ENCODE data around the gene GAK. TPM values are rescaled to one million over a fixed set of nuclear protein-coding genes. Genes with fewer than 3 reads are reported as not detected.

The GAK gene
- total and polyA plus RNA-seq, 3 experiments from 2014 or later, result 82.9 to 118 (median 112) TPM

DNA sequence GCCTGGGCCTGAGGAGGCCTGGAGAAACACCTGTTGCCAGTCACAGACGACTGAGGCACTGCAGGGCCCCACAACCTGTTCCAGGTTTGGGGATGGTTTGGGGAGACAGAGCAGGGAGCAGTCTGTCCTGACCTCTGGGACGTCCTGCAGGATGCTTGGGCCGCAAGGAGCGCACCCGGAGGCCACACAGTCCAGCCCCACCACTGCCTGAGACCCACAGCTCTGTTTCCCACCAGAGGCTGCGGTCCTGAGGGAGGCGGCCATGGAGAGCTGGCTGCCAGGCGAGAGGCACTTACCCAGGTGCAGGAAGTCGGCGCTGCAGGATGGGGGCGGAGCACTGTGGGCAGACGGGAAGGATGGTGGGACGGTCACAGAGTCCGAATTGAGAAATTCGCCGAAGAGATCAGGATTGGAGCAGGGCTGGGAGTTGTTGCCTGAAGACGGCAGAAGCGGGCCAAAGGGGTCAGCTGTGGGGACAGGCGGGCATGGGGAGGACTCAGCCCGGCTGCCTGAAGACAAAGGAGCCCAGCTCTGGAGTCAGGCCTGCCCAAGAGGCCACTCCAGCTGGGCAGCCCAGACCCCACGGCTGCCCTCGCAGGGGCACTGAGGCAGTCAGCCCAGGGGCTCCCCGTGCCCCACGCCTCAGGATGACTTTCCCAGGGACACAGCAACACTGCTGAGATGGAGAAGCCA lies 65.9 kb downstream of the GAK start:
- no peak overlapping the region for H3K27ac Mint-ChIP-seq
- Histone ChIP-seq H3K4me3 (ENCODE audit: low read length) (no peak overlapping the region), H3K36me3 (ENCODE audit: insufficient read depth, low read length) (peaks cover 22% of the 10 kb centered on the region), H3K27me3 (ENCODE audit: insufficient read depth, low read length, poor library complexity, severe bottlenecking) (no peaks in the 10 kb centered on the region), H3K27ac (ENCODE audit: low read depth, low read length) (no peak overlapping the region), H3K9me3 (ENCODE audit: low read length) (no peaks in the 10 kb centered on the region), H3K4me1 (ENCODE audit: insufficient read depth, low read length) (no peaks in the 10 kb centered on the region)
- POLR2A ChIA-PET, result no interaction called here
- H3K9me3 Mint-ChIP-seq, result no peaks in the 10 kb centered on the region
- no peak for DNase-seq
- H3K36me3 Mint-ChIP-seq, result peaks cover 12 to 82% (median 22%) of the 10 kb centered on the region in 3 donors
- no peaks in the 10 kb centered on the region for H3K4me1 Mint-ChIP-seq
- H3K4me3 Mint-ChIP-seq, result no peak overlapping the region
- CTCF ChIA-PET, result no interaction called here
- H3K27me3 Mint-ChIP-seq, result no peaks in the 10 kb centered on the region

DNA sequence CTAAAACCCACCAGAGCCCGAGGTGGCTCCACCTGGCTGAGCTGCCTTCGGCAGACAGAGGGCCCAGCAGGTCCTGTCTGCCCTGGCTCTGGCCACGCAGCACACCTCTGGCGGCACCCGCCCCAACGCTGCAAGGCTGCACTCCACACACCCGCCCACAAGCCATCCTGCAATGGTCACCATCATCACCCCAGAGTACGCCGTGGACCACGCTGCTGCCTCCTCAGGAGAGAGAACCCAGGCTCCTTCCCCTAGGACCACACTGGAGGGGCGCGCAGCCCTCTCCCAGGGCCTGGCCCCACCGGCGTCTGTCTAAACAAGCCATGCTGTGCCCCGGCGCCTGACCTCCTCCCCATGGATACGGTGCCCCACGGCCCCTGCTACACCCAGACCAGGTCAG lies 66.5 kb downstream of the GAK start:
- no peak overlapping the region for H3K27ac ChIP-seq (ENCODE audit: low read depth, low read length)
- Mint-ChIP-seq H3K9me3 (no peaks in the 10 kb centered on the region), H3K36me3 (peaks cover 12 to 82% (median 25%) of the 10 kb centered on the region in 3 donors), H3K27me3 (no peaks in the 10 kb centered on the region), H3K4me1 (no peaks in the 10 kb centered on the region), H3K4me3 (no peak overlapping the region), H3K27ac (no peak overlapping the region)
- H3K36me3 ChIP-seq (ENCODE audit: insufficient read depth, low read length), result peaks cover 22% of the 10 kb centered on the region
- POLR2A ChIA-PET, result no interaction called here
- no peak overlapping the region for H3K4me3 ChIP-seq (ENCODE audit: low read length)
- H3K27me3 ChIP-seq (ENCODE audit: insufficient read depth, low read length, poor library complexity, severe bottlenecking), result no peaks in the 10 kb centered on the region
- no peaks in the 10 kb centered on the region for H3K4me1 ChIP-seq (ENCODE audit: insufficient read depth, low read length)
- H3K9me3 ChIP-seq (ENCODE audit: low read length), result no peaks in the 10 kb centered on the region
- peak in 1 of 5 donors; percentile 34 for DNase-seq
- CTCF ChIA-PET, result no interaction called here

DNA sequence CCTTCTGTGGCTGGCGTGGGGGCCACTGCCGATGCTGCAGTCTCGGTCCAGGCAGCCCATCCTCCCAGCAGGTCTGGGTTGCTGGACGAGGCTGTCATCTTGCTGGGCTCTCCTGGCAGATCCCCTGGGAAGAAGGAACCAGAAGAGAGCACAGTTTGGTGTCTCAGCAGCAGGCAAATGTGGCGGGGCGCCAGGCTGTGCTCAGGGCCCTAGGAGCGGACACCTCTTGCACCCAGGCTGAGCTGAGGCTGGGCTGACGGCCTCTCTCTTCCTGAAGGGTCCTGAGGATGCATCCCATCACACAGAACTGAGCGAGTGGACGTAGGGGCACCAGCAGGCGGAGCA lies 67.0 kb downstream of the GAK start:
- POLR2A ChIA-PET, result no interaction called here
- no peaks in the 10 kb centered on the region for H3K9me3 ChIP-seq (ENCODE audit: low read length)
- DNase-seq, result no peak
- Mint-ChIP-seq H3K4me1 (no peaks in the 10 kb centered on the region), H3K27ac (peak overlapping the region in 1 of 8 donors; percentile 54), H3K4me3 (no peak overlapping the region), H3K27me3 (no peaks in the 10 kb centered on the region), H3K36me3 (peaks cover 12 to 81% (median 27%) of the 10 kb centered on the region in 3 donors), H3K9me3 (no peaks in the 10 kb centered on the region)
- no peaks in the 10 kb centered on the region for H3K4me1 ChIP-seq (ENCODE audit: insufficient read depth, low read length)
- no peak overlapping the region for H3K4me3 ChIP-seq (ENCODE audit: low read length)
- peaks cover 22% of the 10 kb centered on the region for H3K36me3 ChIP-seq (ENCODE audit: insufficient read depth, low read length)
- no peak overlapping the region for H3K27ac ChIP-seq (ENCODE audit: low read depth, low read length)
- H3K27me3 ChIP-seq (ENCODE audit: insufficient read depth, low read length, poor library complexity, severe bottlenecking), result no peaks in the 10 kb centered on the region
- CTCF ChIA-PET, result no interaction called here

DNA sequence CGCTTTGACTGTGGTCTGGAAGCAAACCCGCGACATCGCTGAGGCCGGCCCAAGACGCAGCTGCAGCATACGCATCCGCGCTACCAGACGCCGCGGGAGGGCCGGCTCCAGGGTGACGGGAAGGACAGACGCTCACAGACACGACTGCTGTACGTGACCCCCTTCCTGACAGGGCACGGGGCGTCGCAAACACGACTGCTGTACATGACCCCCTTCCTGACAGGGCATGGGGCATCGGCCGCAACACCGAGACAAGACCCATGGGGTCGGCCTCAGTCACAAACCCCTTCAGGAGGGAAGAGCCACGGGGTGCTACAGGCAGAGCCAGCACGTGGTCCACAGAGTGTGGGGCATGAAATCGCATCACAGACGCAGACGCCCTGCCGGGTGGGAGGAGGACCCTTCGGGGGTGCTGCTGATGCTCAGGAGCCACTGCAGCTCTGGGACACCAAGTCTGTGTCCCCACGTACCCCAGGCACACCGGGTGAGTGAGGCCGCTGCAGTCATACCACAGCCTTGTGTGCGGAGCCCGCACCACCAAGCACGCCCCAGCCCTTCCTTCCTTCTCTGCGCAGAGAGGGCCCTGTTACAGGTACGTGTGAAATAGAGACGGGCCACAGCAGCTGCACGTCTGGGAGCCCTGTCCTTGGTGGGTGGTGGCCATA lies 67.5 kb downstream of the GAK start:
- DNase-seq, result peak in 1 of 5 donors; percentile 44
- no peak overlapping the region for H3K4me3 ChIP-seq (ENCODE audit: low read length)
- H3K36me3 ChIP-seq (ENCODE audit: insufficient read depth, low read length), result peaks cover 25% of the 10 kb centered on the region
- ChIA-PET CTCF (no interaction called here), POLR2A (no interaction called here)
- Mint-ChIP-seq H3K4me1 (peaks cover 0 to 2% (median 0%) of the 10 kb centered on the region in 3 donors), H3K27me3 (no peaks in the 10 kb centered on the region), H3K36me3 (peaks cover 8 to 81% (median 27%) of the 10 kb centered on the region in 3 donors), H3K9me3 (no peaks in the 10 kb centered on the region), H3K4me3 (no peak overlapping the region), H3K27ac (peak overlapping the region in 1 of 8 donors; percentile 54)
- H3K9me3 ChIP-seq (ENCODE audit: low read length), result no peaks in the 10 kb centered on the region
- H3K27ac ChIP-seq (ENCODE audit: low read depth, low read length), result no peak overlapping the region
- H3K4me1 ChIP-seq (ENCODE audit: insufficient read depth, low read length), result no peaks in the 10 kb centered on the region
- no peaks in the 10 kb centered on the region for H3K27me3 ChIP-seq (ENCODE audit: insufficient read depth, low read length, poor library complexity, severe bottlenecking)

DNA sequence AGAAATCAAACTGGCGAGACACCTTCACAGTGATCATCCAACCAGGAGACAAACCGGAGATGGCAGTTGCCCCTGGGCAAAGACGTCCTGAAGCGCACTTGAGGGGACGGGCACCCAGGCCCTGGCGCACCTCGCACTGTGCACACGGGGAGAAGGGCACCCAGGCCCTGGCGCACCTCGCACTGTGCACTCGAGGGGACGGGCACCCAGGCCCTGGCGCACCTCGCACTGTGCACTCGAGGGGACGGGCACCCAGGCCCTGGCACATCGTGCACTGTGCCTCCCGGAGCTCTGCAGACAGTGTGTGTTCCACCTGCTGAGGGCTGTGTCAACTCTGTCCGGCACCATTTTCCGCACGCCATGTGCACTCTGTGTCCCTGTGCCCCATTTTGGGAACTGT lies 71.6 kb downstream of the GAK start:
- Mint-ChIP-seq H3K9me3 (peaks cover 0 to 15% (median 10%) of the 10 kb centered on the region in 5 donors), H3K4me1 (peaks cover 12 to 19% (median 15%) of the 10 kb centered on the region in 3 donors), H3K4me3 (no peak overlapping the region), H3K36me3 (peaks cover 32 to 83% (median 34%) of the 10 kb centered on the region in 3 donors), H3K27me3 (peaks cover 0 to 11% of the 10 kb centered on the region in 2 donors), H3K27ac (no peak overlapping the region)
- no peak for DNase-seq
- ChIA-PET CTCF (no interaction called here), POLR2A (interaction anchor here (0.9 kb wide), 1 partner anchor 19 kb away, joined by 4 read pairs; no protein-coding TSS in a partner anchor)
- Histone ChIP-seq H3K4me1 (ENCODE audit: insufficient read depth, low read length) (no peaks in the 10 kb centered on the region), H3K27ac (ENCODE audit: low read depth, low read length) (no peak overlapping the region), H3K27me3 (ENCODE audit: insufficient read depth, low read length, poor library complexity, severe bottlenecking) (no peaks in the 10 kb centered on the region), H3K36me3 (ENCODE audit: insufficient read depth, low read length) (peaks cover 37% of the 10 kb centered on the region), H3K4me3 (ENCODE audit: low read length) (no peak overlapping the region), H3K9me3 (ENCODE audit: low read length) (no peaks in the 10 kb centered on the region)

DNA sequence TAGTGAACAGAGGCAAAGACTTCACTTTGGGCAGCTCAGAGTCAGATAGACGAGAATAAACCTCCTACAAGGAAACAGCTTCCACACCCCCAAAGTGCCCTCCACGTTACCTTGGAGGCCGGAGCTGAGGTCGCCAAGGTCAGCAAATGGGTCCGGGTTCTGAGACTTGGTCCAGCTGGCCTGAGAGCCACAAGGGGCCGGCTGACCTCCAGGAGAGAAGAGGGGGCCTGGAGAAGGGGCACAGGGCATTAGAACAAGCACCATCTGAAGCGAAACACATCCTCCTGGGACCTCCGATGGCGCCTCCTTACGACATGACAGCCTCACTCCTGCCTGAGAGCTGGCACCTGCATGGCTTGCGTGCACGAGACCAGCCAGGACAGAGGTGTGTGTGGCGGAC lies 72.6 kb downstream of the GAK start:
- H3K4me3 ChIP-seq (ENCODE audit: low read length), result no peak overlapping the region

DNA sequence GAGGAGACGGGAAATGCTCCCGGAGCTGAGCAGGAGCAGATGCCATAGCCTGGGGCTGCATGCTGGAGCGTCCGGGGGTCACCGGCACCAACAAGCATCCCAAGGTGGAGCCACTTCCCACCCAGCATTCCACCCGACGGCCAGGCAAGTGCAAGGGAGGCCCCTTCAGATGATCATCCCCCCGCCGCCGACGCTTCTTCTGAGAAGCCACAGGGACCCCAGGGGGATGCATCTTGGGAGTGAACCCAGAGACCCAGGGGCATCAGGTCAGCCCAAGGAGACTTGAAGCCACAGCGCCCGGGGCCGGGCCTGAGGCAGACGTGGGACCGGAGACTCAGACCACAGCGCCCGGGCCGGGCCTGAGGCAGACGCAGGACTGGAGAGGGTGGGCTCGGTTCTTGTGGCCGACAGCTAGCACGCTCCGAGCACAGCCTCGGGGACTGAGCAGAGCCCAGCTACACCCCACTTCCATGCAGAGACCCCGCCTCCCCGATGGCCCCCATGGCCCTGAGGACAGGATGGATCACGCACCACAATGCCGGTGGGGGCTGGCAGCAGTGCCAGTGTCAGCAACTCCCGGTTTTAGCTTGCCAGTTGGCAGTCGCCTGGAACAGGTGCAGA lies 73.2 kb downstream of the GAK start:
- Histone ChIP-seq H3K4me3 (ENCODE audit: low read length) (no peak overlapping the region), H3K9me3 (ENCODE audit: low read length) (no peaks in the 10 kb centered on the region), H3K4me1 (ENCODE audit: insufficient read depth, low read length) (no peaks in the 10 kb centered on the region), H3K27me3 (ENCODE audit: insufficient read depth, low read length, poor library complexity, severe bottlenecking) (no peaks in the 10 kb centered on the region), H3K27ac (ENCODE audit: low read depth, low read length) (no peak overlapping the region), H3K36me3 (ENCODE audit: insufficient read depth, low read length) (peaks cover 23% of the 10 kb centered on the region)
- DNase-seq, result peak in 1 of 5 donors; percentile 42
- no peak overlapping the region for H3K27ac Mint-ChIP-seq
- H3K27me3 Mint-ChIP-seq, result peaks cover 0 to 11% of the 10 kb centered on the region in 2 donors
- H3K4me3 Mint-ChIP-seq, result no peak overlapping the region
- H3K4me1 Mint-ChIP-seq, result peaks cover 16 to 21% (median 19%) of the 10 kb centered on the region in 3 donors
- ChIA-PET CTCF (no interaction called here), POLR2A (no interaction called here)
- peaks cover 34 to 79% (median 39%) of the 10 kb centered on the region in 3 donors for H3K36me3 Mint-ChIP-seq
- peaks cover 0 to 15% (median 10%) of the 10 kb centered on the region in 5 donors for H3K9me3 Mint-ChIP-seq

More for the DNA sequence above, 72.6 kb downstream of the GAK start:
- POLR2A ChIA-PET, result no interaction called here
- H3K36me3 Mint-ChIP-seq, result peaks cover 34 to 80% (median 39%) of the 10 kb centered on the region in 3 donors
- CTCF ChIA-PET, result no interaction called here
- peaks cover 26% of the 10 kb centered on the region for H3K36me3 ChIP-seq (ENCODE audit: insufficient read depth, low read length)
- H3K27ac Mint-ChIP-seq, result no peak overlapping the region
- peaks cover 16 to 21% (median 19%) of the 10 kb centered on the region in 3 donors for H3K4me1 Mint-ChIP-seq
- no peak overlapping the region for H3K27ac ChIP-seq (ENCODE audit: low read depth, low read length)
- H3K9me3 Mint-ChIP-seq, result peaks cover 0 to 15% (median 10%) of the 10 kb centered on the region in 5 donors
- no peak overlapping the region for H3K4me3 Mint-ChIP-seq
- H3K27me3 ChIP-seq (ENCODE audit: insufficient read depth, low read length, poor library complexity, severe bottlenecking), result no peaks in the 10 kb centered on the region
- peak in 1 of 5 donors; percentile 35 for DNase-seq
- H3K9me3 ChIP-seq (ENCODE audit: low read length), result no peaks in the 10 kb centered on the region
- no peaks in the 10 kb centered on the region for H3K4me1 ChIP-seq (ENCODE audit: insufficient read depth, low read length)
- H3K27me3 Mint-ChIP-seq, result peaks cover 0 to 11% of the 10 kb centered on the region in 2 donors

DNA sequence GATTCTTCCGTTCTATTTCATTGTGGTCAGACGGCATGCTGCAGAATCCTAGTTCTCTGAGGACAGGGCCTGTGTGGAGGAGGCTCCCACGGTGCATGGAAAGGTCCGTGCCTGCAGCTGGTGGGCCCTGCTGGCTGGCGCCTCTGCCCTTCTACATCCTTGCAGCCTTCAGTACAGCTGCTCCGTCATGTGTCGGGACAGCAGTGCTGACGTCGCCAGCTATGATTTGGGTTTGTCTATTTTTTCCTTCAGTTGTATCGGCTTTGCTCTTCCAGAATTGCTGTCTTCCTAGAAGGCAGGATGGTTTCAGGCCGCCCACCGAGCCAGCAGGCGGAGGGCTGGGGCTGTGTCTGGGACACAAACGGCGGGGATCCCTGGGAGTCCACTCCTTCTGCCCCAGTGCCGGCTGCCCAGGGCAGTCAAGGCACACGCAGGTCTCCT lies 74.1 kb downstream of the GAK start:
- peaks cover 23% of the 10 kb centered on the region for H3K36me3 ChIP-seq (ENCODE audit: insufficient read depth, low read length)
- no peaks in the 10 kb centered on the region for H3K27me3 ChIP-seq (ENCODE audit: insufficient read depth, low read length, poor library complexity, severe bottlenecking)
- CTCF ChIA-PET, result no interaction called here
- Mint-ChIP-seq H3K4me3 (no peak overlapping the region), H3K27ac (peak overlapping the region in 3 of 8 donors; percentile 47 to 64 (median 56)), H3K9me3 (peaks cover 0 to 15% (median 10%) of the 10 kb centered on the region in 5 donors), H3K36me3 (peaks cover 33 to 74% (median 36%) of the 10 kb centered on the region in 3 donors), H3K4me1 (peaks cover 16 to 21% (median 19%) of the 10 kb centered on the region in 3 donors), H3K27me3 (peaks cover 0 to 11% of the 10 kb centered on the region in 2 donors)
- no peak overlapping the region for H3K27ac ChIP-seq (ENCODE audit: low read depth, low read length)
- no peak for DNase-seq
- H3K4me3 ChIP-seq (ENCODE audit: low read length), result no peak overlapping the region
- H3K9me3 ChIP-seq (ENCODE audit: low read length), result no peaks in the 10 kb centered on the region
- POLR2A ChIA-PET, result no interaction called here
- H3K4me1 ChIP-seq (ENCODE audit: insufficient read depth, low read length), result no peaks in the 10 kb centered on the region
